ENCODE measurements around the gene CA10. TPM values are rescaled to one million over a fixed set of nuclear protein-coding genes. Genes with fewer than 3 reads are reported as not detected.

CA10 gene
- total and polyA plus RNA-seq, 5 experiments from 2014 or later: not detected

GRCh38 chr17:51860954-51861561, 297.5 kb downstream of the CA10 start:
- ATAC-seq (no peak), DNase-seq (no peak)
- POLR2A ChIA-PET: no interaction called here
- Mint-ChIP-seq H3K4me3 (no peak overlapping the region), H3K36me3 (no peaks in the 10 kb centered on the region), H3K9me3 (peaks cover 0 to 16% (median 2%) of the 10 kb centered on the region in 9 donors), H3K4me1 (no peaks in the 10 kb centered on the region), H3K27ac (no peak overlapping the region), H3K27me3 (peaks cover 2 to 32% (median 9%) of the 10 kb centered on the region in 5 donors)

- Mint-ChIP-seq H3K27me3 (peaks cover 7 to 23% (median 13%) of the 10 kb centered on the region in 5 donors), H3K36me3 (no peaks in the 10 kb centered on the region), H3K27ac (no peak overlapping the region), H3K9me3 (peaks cover 0 to 3% (median 0%) of the 10 kb centered on the region in 9 donors), H3K4me1 (no peaks in the 10 kb centered on the region), H3K4me3 (no peak overlapping the region)
- POLR2A ChIA-PET: no interaction called here
- ATAC-seq: no peak
- no peak for DNase-seq
Observed at GRCh38 chr17:51857052-51857597, 301.4 kb downstream of the CA10 start.

- Mint-ChIP-seq H3K4me3 (no peak overlapping the region), H3K9me3 (peaks cover 0 to 2% (median 0%) of the 10 kb centered on the region in 9 donors), H3K27ac (no peak overlapping the region), H3K36me3 (no peaks in the 10 kb centered on the region), H3K27me3 (peaks cover 3 to 18% (median 13%) of the 10 kb centered on the region in 5 donors), H3K4me1 (no peaks in the 10 kb centered on the region)
- DNase-seq: no peak
- ATAC-seq: no peak
- POLR2A ChIA-PET: no interaction called here
Observed at GRCh38 chr17:51855806-51856205, 302.7 kb downstream of the CA10 start.

GRCh38 chr17:51853857-51854256, 304.7 kb downstream of the CA10 start:
- no peak overlapping the region for H3K27ac Mint-ChIP-seq
- POLR2A ChIA-PET: no interaction called here
- no peaks in the 10 kb centered on the region for H3K36me3 Mint-ChIP-seq
- no peak overlapping the region for H3K4me3 Mint-ChIP-seq
- ATAC-seq (no peak), DNase-seq (no peak)
- peaks cover 0 to 2% (median 0%) of the 10 kb centered on the region in 9 donors for H3K9me3 Mint-ChIP-seq
- H3K27me3 Mint-ChIP-seq: peaks cover 0 to 16% (median 10%) of the 10 kb centered on the region in 5 donors
- no peaks in the 10 kb centered on the region for H3K4me1 Mint-ChIP-seq

GRCh38 chr17:51852603-51853002, 305.9 kb downstream of the CA10 start:
- no peak overlapping the region for H3K4me3 Mint-ChIP-seq

GRCh38 chr17:51850201-51850600, 308.3 kb downstream of the CA10 start:
- H3K27me3 Mint-ChIP-seq: peaks cover 8 to 22% (median 14%) of the 10 kb centered on the region in 5 donors
- no peak for DNase-seq
- POLR2A ChIA-PET: no interaction called here
- H3K9me3 Mint-ChIP-seq: peaks cover 0 to 2% (median 0%) of the 10 kb centered on the region in 9 donors
- ATAC-seq: no peak
- H3K4me1 Mint-ChIP-seq: no peaks in the 10 kb centered on the region
- H3K27ac Mint-ChIP-seq: no peak overlapping the region
- no peaks in the 10 kb centered on the region for H3K36me3 Mint-ChIP-seq
- H3K4me3 Mint-ChIP-seq: no peak overlapping the region

More at GRCh38 chr17:51852603-51853002, 305.9 kb downstream of the CA10 start:
- DNase-seq: no peak
- H3K9me3 Mint-ChIP-seq: peaks cover 0 to 2% (median 0%) of the 10 kb centered on the region in 9 donors
- ATAC-seq: no peak
- POLR2A ChIA-PET: no interaction called here
- H3K27me3 Mint-ChIP-seq: peaks cover 6 to 22% (median 10%) of the 10 kb centered on the region in 5 donors
- H3K27ac Mint-ChIP-seq: no peak overlapping the region
- H3K36me3 Mint-ChIP-seq: no peaks in the 10 kb centered on the region
- no peaks in the 10 kb centered on the region for H3K4me1 Mint-ChIP-seq

GRCh38 chr17:51848451-51848850, 310.1 kb downstream of the CA10 start:
- Mint-ChIP-seq H3K4me1 (no peaks in the 10 kb centered on the region), H3K36me3 (no peaks in the 10 kb centered on the region), H3K9me3 (no peaks in the 10 kb centered on the region), H3K27ac (no peak overlapping the region), H3K27me3 (peaks cover under 1 to 29% (median 9%) of the 10 kb centered on the region in 5 donors), H3K4me3 (no peak overlapping the region)
- ATAC-seq: no peak
- POLR2A ChIA-PET: no interaction called here
- no peak for DNase-seq

GRCh38 chr17:51846566-51846965, 311.9 kb downstream of the CA10 start:
- POLR2A ChIA-PET: no interaction called here
- Mint-ChIP-seq H3K4me3 (no peak overlapping the region), H3K27ac (no peak overlapping the region), H3K27me3 (peaks cover 0 to 29% (median 7%) of the 10 kb centered on the region in 5 donors), H3K9me3 (no peaks in the 10 kb centered on the region), H3K4me1 (no peaks in the 10 kb centered on the region), H3K36me3 (no peaks in the 10 kb centered on the region)
- no peak for ATAC-seq
- no peak for DNase-seq

GRCh38 chr17:51845776-51846175, 312.7 kb downstream of the CA10 start:
- Mint-ChIP-seq H3K27ac (no peak overlapping the region), H3K4me1 (no peaks in the 10 kb centered on the region), H3K27me3 (peaks cover 3 to 29% (median 7%) of the 10 kb centered on the region in 5 donors), H3K4me3 (no peak overlapping the region), H3K36me3 (no peaks in the 10 kb centered on the region), H3K9me3 (no peaks in the 10 kb centered on the region)
- ATAC-seq: no peak
- POLR2A ChIA-PET: no interaction called here
- no peak for DNase-seq

- H3K9me3 Mint-ChIP-seq: no peaks in the 10 kb centered on the region
- H3K4me1 Mint-ChIP-seq: no peaks in the 10 kb centered on the region
- no peak for ATAC-seq
- no peak overlapping the region for H3K4me3 Mint-ChIP-seq
- peaks cover 7 to 31% (median 8%) of the 10 kb centered on the region in 5 donors for H3K27me3 Mint-ChIP-seq
- POLR2A ChIA-PET: no interaction called here
- DNase-seq: no peak
- no peak overlapping the region for H3K27ac Mint-ChIP-seq
- no peaks in the 10 kb centered on the region for H3K36me3 Mint-ChIP-seq
Observed at GRCh38 chr17:51842763-51843162, 315.8 kb downstream of the CA10 start.

- H3K4me3 Mint-ChIP-seq: no peak overlapping the region
- no peaks in the 10 kb centered on the region for H3K36me3 Mint-ChIP-seq
- POLR2A ChIA-PET: no interaction called here
- no peaks in the 10 kb centered on the region for H3K9me3 Mint-ChIP-seq
- no peak overlapping the region for H3K27ac Mint-ChIP-seq
- DNase-seq: no peak
- peaks cover 7 to 36% (median 9%) of the 10 kb centered on the region in 5 donors for H3K27me3 Mint-ChIP-seq
- no peak for ATAC-seq
- H3K4me1 Mint-ChIP-seq: no peaks in the 10 kb centered on the region
Observed at GRCh38 chr17:51841669-51842068, 316.8 kb downstream of the CA10 start.

GRCh38 chr17:51840688-51841087, 317.8 kb downstream of the CA10 start:
- Mint-ChIP-seq H3K36me3 (no peaks in the 10 kb centered on the region), H3K4me1 (no peaks in the 10 kb centered on the region), H3K4me3 (no peak overlapping the region), H3K9me3 (peaks cover 0 to under 1% (median 0%) of the 10 kb centered on the region in 9 donors), H3K27ac (no peak overlapping the region), H3K27me3 (peaks cover 5 to 37% (median 12%) of the 10 kb centered on the region in 5 donors)
- DNase-seq: no peak
- no peak for ATAC-seq
- POLR2A ChIA-PET: no interaction called here

GRCh38 chr17:51833620-51834019, 324.9 kb downstream of the CA10 start:
- POLR2A ChIA-PET: no interaction called here
- Mint-ChIP-seq H3K27ac (no peak overlapping the region), H3K36me3 (no peaks in the 10 kb centered on the region), H3K4me3 (no peak overlapping the region), H3K4me1 (no peaks in the 10 kb centered on the region), H3K9me3 (peaks cover 0 to 2% (median 0%) of the 10 kb centered on the region in 9 donors), H3K27me3 (peaks cover 6 to 19% (median 12%) of the 10 kb centered on the region in 5 donors)
- DNase-seq (no peak), ATAC-seq (no peak)

GRCh38 chr17:51833045-51833444, 325.5 kb downstream of the CA10 start:
- H3K27ac Mint-ChIP-seq: no peak overlapping the region
- POLR2A ChIA-PET: no interaction called here
- no peak for DNase-seq
- ATAC-seq: no peak
- H3K4me3 Mint-ChIP-seq: no peak overlapping the region
- no peaks in the 10 kb centered on the region for H3K36me3 Mint-ChIP-seq
- peaks cover 8 to 20% (median 13%) of the 10 kb centered on the region in 5 donors for H3K27me3 Mint-ChIP-seq
- peaks cover 0 to 2% (median 0%) of the 10 kb centered on the region in 9 donors for H3K9me3 Mint-ChIP-seq
- no peaks in the 10 kb centered on the region for H3K4me1 Mint-ChIP-seq

Measured in naive thymus-derived CD8-positive, alpha-beta T cell (primary cell).